Effector memory CD4-positive, alpha-beta T cell (primary cell): ENCODE measurements around the gene ADARB2.

ENCODE experiments used
- DNase-seq, 3 donors: peaks; one replicate each; pipeline ENCODE4 v3.0.0-alpha.2; 2020
- H3K27ac ChIP-seq: 2 replicates; pipeline ENCODE4 v1.7.0; 2013; ENCODE audit warnings: mild to moderate bottlenecking, low read length, moderate library complexity; ENCODE audit not compliant: insufficient read depth, poor library complexity, severe bottlenecking
- H3K27me3 ChIP-seq: replicated peaks from 2 replicates; pipeline ENCODE4 v1.7.0; 2013; ENCODE audit warnings: mild to moderate bottlenecking, low read length; ENCODE audit not compliant: insufficient read depth, control insufficient read depth, poor library complexity, severe bottlenecking
- H3K36me3 ChIP-seq: 2 replicates; pipeline ENCODE4 v1.7.0; 2013; ENCODE audit warnings: mild to moderate bottlenecking, low read length, moderate library complexity; ENCODE audit not compliant: control insufficient read depth, insufficient read depth
- H3K4me1 ChIP-seq: 2 replicates; pipeline ENCODE4 v1.7.0; 2013; ENCODE audit warnings: low read length, mild to moderate bottlenecking; ENCODE audit not compliant: control insufficient read depth, insufficient read depth, poor library complexity, severe bottlenecking
- H3K4me3 ChIP-seq: 2 replicates; pipeline ENCODE4 v1.7.0; 2013; ENCODE audit warnings: low read length, low read depth, mild to moderate bottlenecking; ENCODE audit not compliant: insufficient read depth, poor library complexity, severe bottlenecking
- H3K9me3 ChIP-seq: 2 replicates; pipeline ENCODE4 v1.7.0; 2013; ENCODE audit warnings: mild to moderate bottlenecking, low read length, moderate library complexity; ENCODE audit not compliant: control insufficient read depth

ADARB2 gene

DNA sequence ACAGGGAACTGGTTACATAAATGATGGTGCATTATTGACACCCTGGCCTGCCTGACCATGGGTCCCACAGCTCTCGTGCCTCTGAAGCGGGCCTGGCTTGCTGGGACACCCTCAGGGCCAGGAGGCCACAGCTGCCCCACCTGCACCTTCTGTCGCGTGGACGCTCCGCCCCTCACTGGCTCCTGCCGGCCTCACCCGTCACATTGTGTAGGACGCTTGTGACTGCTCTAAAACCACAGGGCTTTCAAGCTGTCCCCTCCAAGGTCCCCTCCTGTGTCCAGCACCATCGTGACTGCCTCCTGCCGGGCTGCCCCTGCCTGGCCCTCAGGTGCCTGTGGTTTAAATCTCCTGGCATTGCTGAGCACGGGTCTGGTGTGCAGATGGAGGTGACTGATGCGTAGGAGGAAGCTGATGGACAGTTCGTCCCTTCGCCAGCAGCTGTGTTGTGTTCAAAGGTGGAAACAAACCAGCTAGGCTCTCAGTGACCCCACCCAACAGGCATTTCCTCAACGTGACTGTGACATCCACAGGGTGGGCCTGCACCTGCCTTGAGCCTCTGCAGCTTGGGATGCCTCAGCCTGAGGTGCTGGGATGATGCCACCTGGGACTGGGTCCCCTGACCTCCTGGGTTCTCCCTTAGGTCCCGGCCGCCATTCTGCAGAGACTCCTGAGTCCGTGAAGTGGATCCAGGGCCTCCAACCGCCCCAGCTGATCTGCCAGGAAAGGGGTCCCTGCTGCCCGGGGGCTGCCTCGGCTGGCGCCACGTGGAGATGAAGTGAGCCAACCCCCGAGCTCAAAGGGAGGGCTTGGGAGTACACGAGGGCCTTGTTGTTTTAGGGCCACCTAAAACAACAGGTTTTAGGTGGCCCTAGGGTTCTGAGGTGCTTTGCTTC, 532.6 kb downstream of the ADARB2 start:
- Histone ChIP-seq H3K27ac (no peak overlapping the region), H3K4me1 (no peaks in the 10 kb centered on the region), H3K36me3 (no peaks in the 10 kb centered on the region), H3K4me3 (no peak overlapping the region), H3K9me3 (no peaks in the 10 kb centered on the region), H3K27me3 (no peaks in the 10 kb centered on the region)
- no peak for DNase-seq

GRCh38 chr10:1203704-1204103, 533.6 kb downstream of the ADARB2 start:
- H3K9me3 ChIP-seq = no peaks in the 10 kb centered on the region
- H3K4me1 ChIP-seq = no peaks in the 10 kb centered on the region
- H3K27ac ChIP-seq = no peak overlapping the region
- no peaks in the 10 kb centered on the region for H3K36me3 ChIP-seq
- no peak overlapping the region for H3K4me3 ChIP-seq
- DNase-seq = no peak
- H3K27me3 ChIP-seq = no peaks in the 10 kb centered on the region

DNA sequence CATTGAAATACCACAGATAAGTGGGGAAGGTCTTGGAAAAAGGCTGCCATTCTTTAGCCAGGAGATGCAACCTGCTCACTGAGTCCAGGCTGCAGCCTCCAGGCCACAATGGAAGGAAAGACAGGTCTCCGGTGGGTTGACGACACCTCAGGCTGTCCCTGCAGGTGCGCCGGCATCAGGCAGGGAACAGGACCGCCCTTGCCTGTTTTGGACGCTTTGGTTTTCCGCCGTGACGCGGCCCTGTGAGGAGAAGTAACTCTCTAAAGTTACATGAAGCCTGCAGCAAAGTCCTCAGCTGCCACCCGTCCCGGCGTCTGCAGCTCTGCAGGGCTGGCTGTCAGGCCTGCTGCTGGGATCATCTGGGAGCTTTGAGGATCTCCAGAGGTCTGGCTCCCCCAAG, 534.1 kb downstream of the ADARB2 start:
- Histone ChIP-seq H3K27ac (no peak overlapping the region), H3K27me3 (no peaks in the 10 kb centered on the region), H3K4me3 (no peak overlapping the region), H3K9me3 (no peaks in the 10 kb centered on the region), H3K4me1 (no peaks in the 10 kb centered on the region), H3K36me3 (no peaks in the 10 kb centered on the region)
- no peak for DNase-seq

- no peaks in the 10 kb centered on the region for H3K27me3 ChIP-seq
- no peak for DNase-seq
- no peaks in the 10 kb centered on the region for H3K9me3 ChIP-seq
Measured at GRCh38 chr10:1202343-1202742, 535.0 kb downstream of the ADARB2 start.

GRCh38 chr10:1200866-1201807, 536.2 kb downstream of the ADARB2 start:
- no peak for DNase-seq

More at GRCh38 chr10:1202343-1202742, 535.0 kb downstream of the ADARB2 start:
- H3K4me3 ChIP-seq = no peak overlapping the region
- no peak overlapping the region for H3K27ac ChIP-seq
- H3K4me1 ChIP-seq = no peaks in the 10 kb centered on the region
- no peaks in the 10 kb centered on the region for H3K36me3 ChIP-seq

GRCh38 chr10:1199897-1200721, 537.2 kb downstream of the ADARB2 start:
- no peaks in the 10 kb centered on the region for H3K9me3 ChIP-seq
- H3K4me3 ChIP-seq = no peak overlapping the region
- H3K27me3 ChIP-seq = no peaks in the 10 kb centered on the region
- no peak overlapping the region for H3K27ac ChIP-seq
- no peaks in the 10 kb centered on the region for H3K4me1 ChIP-seq
- DNase-seq = no peak
- H3K36me3 ChIP-seq = no peaks in the 10 kb centered on the region

More at GRCh38 chr10:1200866-1201807, 536.2 kb downstream of the ADARB2 start:
- H3K4me1 ChIP-seq = no peaks in the 10 kb centered on the region
- no peak overlapping the region for H3K27ac ChIP-seq
- H3K36me3 ChIP-seq = no peaks in the 10 kb centered on the region
- no peaks in the 10 kb centered on the region for H3K9me3 ChIP-seq
- H3K4me3 ChIP-seq = no peak overlapping the region
- H3K27me3 ChIP-seq = no peaks in the 10 kb centered on the region

- no peaks in the 10 kb centered on the region for H3K27me3 ChIP-seq
- H3K27ac ChIP-seq = no peak overlapping the region
- H3K4me1 ChIP-seq = no peaks in the 10 kb centered on the region
- H3K4me3 ChIP-seq = no peak overlapping the region
- no peak for DNase-seq
- H3K9me3 ChIP-seq = no peaks in the 10 kb centered on the region
- no peaks in the 10 kb centered on the region for H3K36me3 ChIP-seq
Measured at GRCh38 chr10:1199345-1199673, 538.0 kb downstream of the ADARB2 start.

DNA sequence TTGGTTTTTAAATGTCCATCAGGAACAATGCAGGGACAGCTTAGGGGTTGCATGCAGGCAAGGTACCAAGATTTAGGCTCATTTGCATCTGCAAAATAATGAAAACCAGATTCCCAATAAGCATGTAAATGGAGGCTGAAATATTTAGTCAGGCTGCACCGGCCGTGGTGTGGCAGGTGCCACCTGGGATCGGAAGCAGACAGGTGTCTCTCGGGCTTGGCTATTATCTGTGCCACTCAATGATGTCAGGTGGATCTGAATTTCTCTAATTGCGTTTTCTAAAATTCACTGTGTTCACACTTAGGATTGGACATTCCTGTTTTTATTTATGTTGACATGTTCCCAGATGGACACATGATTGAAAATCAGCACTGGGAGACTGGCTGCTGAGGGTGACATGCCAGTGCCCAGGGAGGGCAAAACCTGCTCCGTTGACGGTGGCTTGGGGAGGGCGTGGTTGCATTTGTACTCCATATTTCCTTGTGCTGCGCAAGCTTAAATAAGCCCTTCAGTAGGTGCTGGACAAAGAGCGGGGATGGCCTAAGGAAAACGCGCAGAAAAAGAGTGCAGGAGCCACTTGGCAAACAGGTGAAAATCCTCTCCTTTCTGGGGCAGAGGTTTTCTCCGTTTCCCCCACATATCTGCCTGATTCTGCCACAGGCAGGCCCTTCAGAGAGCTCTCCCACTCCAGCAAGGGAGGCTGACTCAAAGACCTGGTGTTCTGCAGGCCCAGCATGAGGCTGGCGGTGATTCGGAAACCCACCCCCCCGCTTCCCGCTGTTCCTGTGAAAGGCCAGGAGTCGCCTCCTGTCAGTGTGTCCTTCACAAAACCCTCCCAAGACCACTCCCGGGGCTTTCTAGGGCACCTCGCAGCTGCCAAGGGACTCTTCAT, 538.6 kb downstream of the ADARB2 start:
- no peak overlapping the region for H3K27ac ChIP-seq
- H3K36me3 ChIP-seq = no peaks in the 10 kb centered on the region
- H3K27me3 ChIP-seq = no peaks in the 10 kb centered on the region
- no peak for DNase-seq
- H3K9me3 ChIP-seq = no peaks in the 10 kb centered on the region
- peaks cover 3% of the 10 kb centered on the region for H3K4me1 ChIP-seq
- H3K4me3 ChIP-seq = no peak overlapping the region

GRCh38 chr10:1197384-1197783, 539.9 kb downstream of the ADARB2 start:
- Histone ChIP-seq H3K27ac (no peak overlapping the region), H3K9me3 (no peaks in the 10 kb centered on the region), H3K4me1 (peaks cover 3% of the 10 kb centered on the region), H3K36me3 (no peaks in the 10 kb centered on the region), H3K4me3 (no peak overlapping the region), H3K27me3 (no peaks in the 10 kb centered on the region)
- DNase-seq = no peak
